Activated B cell treated with CpG ODN at 0.5 μM for 24 hours (primary cell): ENCODE data around the gene NBAS. TPM values are rescaled to one million over a fixed set of nuclear protein-coding genes. Genes with fewer than 3 reads are reported as not detected.

Experiments used
- ATAC-seq: fragments of 200-7000 bp; cut with Tn5 transposase; one replicate; pipeline ENCODE4 v1.10.0; 2021; ENCODE audit warnings: low read depth, mild to moderate bottlenecking, moderate library complexity
- CTCF ChIA-PET: fragments of 350-600 bp; sonication (Branson Sonifier 250); formaldehyde crosslinking; loops from one replicate; lab custom pipeline; 2021; ENCODE audit warnings: antibody characterized with exemption; lab: Charles Lee
- POLR2A ChIA-PET: fragments of 350-600 bp; sonication (Branson Sonifier 250); formaldehyde crosslinking; loops from one replicate; lab custom pipeline; 2021; ENCODE audit warnings: antibody characterized with exemption; lab: Charles Lee
- DNase-seq: peaks from one replicate; pipeline ENCODE4 v3.0.0; 2022
- H3K27ac Mint-ChIP-seq: one replicate; pipeline ENCODE4 v1.8.0; 2020; ENCODE audit warnings: mixed read lengths
- H3K27me3 Mint-ChIP-seq: one replicate; pipeline ENCODE4 v1.8.0; 2021; ENCODE audit warnings: mixed read lengths
- H3K36me3 Mint-ChIP-seq: one replicate; pipeline ENCODE4 v1.8.0; 2021; ENCODE audit warnings: low read depth, mixed read lengths
- H3K4me1 Mint-ChIP-seq: one replicate; pipeline ENCODE4 v1.8.0; 2021; ENCODE audit warnings: mixed read lengths
- H3K4me3 Mint-ChIP-seq: one replicate; pipeline ENCODE4 v1.8.0; 2020; ENCODE audit warnings: mild to moderate bottlenecking, mixed read lengths
- H3K9me3 Mint-ChIP-seq: one replicate; pipeline ENCODE4 v1.8.0; 2020; ENCODE audit warnings: mixed read lengths
- intact Hi-C: fragments of 100-400 bp; cut with micrococcal nuclease; formaldehyde crosslinking; loops from one replicate; pipeline ENCODE4 v1.15.1; 2024
- total RNA-seq: library from RNA; stranded (reverse); gene quantifications from 2 replicates; pipeline ENCODE4 v1.2.3, GENCODE V29; 2022
- TF ChIP-seq, protein P1 (sequence below): fragments of 200-600 bp; IDR thresholded peaks from one replicate; pipeline ENCODE4 v1.8.0; 2022; ENCODE audit warnings: antibody characterized with exemption, mild to moderate bottlenecking

NBAS gene
- total RNA-seq, 1 donor from 2014 or later, result 40.1 TPM

DNA sequence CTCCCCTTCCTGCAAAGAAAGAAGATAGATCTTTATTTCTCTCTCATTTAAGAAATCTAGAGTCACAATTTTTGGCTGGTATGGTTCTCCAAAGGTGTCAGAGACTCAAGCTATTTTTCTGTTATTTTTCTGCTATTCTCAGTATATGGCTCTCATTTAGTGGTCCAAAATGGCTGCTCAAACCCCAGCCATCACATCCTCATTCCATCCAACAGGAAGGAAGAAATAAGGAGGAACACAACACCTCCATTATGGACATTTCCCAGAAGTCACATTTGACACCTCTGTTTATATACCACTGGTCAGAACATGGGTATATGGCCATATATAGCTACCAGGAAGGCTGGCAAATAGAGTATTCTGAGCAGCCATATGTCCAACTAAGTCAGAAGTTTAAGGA lies 23.2 kb upstream of the NBAS start:
- no peak overlapping the region for H3K4me3 Mint-ChIP-seq
- H3K27me3 Mint-ChIP-seq, result peaks cover 5% of the 10 kb centered on the region
- ATAC-seq, result no peak
- DNase-seq, result no peak
- POLR2A ChIA-PET, result no interaction called here
- peaks cover 13% of the 10 kb centered on the region for H3K4me1 Mint-ChIP-seq
- no peak overlapping the region for H3K27ac Mint-ChIP-seq
- intact Hi-C loops, result no loop called here
- CTCF ChIA-PET, result no interaction called here
- no peaks in the 10 kb centered on the region for H3K36me3 Mint-ChIP-seq
- H3K9me3 Mint-ChIP-seq, result no peaks in the 10 kb centered on the region
- TF ChIP-seq, protein P1, sequence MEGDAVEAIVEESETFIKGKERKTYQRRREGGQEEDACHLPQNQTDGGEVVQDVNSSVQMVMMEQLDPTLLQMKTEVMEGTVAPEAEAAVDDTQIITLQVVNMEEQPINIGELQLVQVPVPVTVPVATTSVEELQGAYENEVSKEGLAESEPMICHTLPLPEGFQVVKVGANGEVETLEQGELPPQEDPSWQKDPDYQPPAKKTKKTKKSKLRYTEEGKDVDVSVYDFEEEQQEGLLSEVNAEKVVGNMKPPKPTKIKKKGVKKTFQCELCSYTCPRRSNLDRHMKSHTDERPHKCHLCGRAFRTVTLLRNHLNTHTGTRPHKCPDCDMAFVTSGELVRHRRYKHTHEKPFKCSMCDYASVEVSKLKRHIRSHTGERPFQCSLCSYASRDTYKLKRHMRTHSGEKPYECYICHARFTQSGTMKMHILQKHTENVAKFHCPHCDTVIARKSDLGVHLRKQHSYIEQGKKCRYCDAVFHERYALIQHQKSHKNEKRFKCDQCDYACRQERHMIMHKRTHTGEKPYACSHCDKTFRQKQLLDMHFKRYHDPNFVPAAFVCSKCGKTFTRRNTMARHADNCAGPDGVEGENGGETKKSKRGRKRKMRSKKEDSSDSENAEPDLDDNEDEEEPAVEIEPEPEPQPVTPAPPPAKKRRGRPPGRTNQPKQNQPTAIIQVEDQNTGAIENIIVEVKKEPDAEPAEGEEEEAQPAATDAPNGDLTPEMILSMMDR, result no peak

DNA sequence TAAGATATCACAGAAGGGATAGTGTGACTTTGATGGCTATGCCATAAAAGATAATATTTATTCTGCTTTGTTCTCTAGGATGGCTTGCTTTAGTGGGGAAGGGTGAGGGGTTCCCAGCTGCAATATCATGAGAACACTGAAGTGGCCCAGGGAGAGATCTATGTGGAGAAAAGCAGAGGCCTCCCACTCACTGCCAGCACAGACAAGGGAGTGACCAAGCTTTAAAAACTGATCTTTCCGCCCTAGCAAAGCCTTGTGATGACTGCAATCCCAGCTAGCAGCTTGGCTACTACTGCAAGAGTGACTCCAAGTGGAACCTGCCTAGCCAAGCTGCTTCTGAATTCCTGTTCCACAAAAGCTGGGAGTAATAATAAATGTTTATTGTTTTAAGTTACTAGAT lies 22.7 kb upstream of the NBAS start:
- CTCF ChIA-PET, result no interaction called here
- H3K36me3 Mint-ChIP-seq, result no peaks in the 10 kb centered on the region
- TF ChIP-seq, protein P1, result no peak
- H3K27ac Mint-ChIP-seq, result no peak overlapping the region
- H3K9me3 Mint-ChIP-seq, result no peaks in the 10 kb centered on the region
- H3K4me3 Mint-ChIP-seq, result no peak overlapping the region
- ATAC-seq, result no peak
- peaks cover 13% of the 10 kb centered on the region for H3K4me1 Mint-ChIP-seq
- no peak for DNase-seq
- intact Hi-C loops, result no loop called here
- H3K27me3 Mint-ChIP-seq, result peaks cover 7% of the 10 kb centered on the region
- POLR2A ChIA-PET, result no interaction called here

DNA sequence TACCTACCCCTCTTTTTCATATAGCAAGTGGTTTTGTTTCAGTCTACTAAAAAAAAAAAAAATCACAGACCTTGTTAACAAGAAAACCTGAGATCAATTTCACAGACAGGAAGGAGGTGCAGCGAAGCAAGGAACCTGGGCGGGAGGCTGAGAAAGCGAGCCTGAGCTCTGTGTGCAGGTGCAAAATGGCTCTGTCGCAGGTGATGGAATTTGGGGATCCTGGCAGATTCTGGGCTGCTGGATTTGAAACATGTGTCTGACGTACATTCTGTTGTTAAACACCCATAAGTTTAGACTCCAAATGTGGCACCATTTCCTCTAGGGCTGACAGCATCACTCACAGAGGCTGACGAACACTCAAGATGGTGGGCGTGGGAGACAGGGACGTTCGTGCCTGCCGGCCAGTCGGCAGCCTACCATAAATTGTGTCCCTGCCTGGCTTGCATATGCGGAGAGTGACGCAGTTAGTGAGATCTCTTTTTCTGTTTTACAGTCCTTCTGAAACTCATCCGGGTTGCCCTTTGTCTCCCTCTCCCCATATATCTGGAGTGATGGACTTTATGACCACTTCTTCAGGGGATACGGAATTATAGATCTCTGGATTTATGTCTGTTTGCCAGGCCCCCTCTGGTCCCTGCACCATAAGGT lies 21.7 kb upstream of the NBAS start:
- CTCF ChIA-PET, result no interaction called here
- Mint-ChIP-seq H3K36me3 (no peaks in the 10 kb centered on the region), H3K27ac (peak overlapping the region; percentile 9), H3K9me3 (no peaks in the 10 kb centered on the region), H3K4me1 (peaks cover 13% of the 10 kb centered on the region), H3K4me3 (peak overlapping the region; percentile 36), H3K27me3 (peaks cover 8% of the 10 kb centered on the region)
- DNase-seq (no peak), ATAC-seq (no peak)
- TF ChIP-seq, protein P1, result no peak
- POLR2A ChIA-PET, result no interaction called here
- intact Hi-C loops, result no loop called here

DNA sequence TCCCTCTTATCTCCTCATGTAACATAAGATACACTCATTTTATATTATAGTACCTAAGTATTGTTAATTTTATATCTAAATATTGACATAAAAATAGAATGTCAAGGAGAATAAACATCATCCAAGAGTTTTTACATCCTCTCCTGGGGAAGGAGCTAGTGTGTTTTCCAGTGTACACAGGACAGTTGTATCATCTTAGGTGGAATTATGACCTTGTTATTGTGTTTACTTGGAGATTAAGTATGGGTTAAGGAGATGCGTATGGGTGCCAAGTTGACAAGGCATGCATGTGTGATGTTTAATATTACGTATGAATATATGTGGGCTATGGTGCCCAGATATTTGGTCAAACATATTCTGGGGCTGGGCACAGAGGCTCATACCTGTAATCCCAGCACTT lies 19.3 kb upstream of the NBAS start:
- no peaks in the 10 kb centered on the region for H3K9me3 Mint-ChIP-seq
- no peak overlapping the region for H3K4me3 Mint-ChIP-seq
- H3K27ac Mint-ChIP-seq, result no peak overlapping the region
- POLR2A ChIA-PET, result no interaction called here
- CTCF ChIA-PET, result interaction anchor here (4.1 kb wide), 1 partner anchor 9 kb away, joined by 29 read pairs; the partner anchor contains the start of gene DDX1
- peaks cover 4% of the 10 kb centered on the region for H3K27me3 Mint-ChIP-seq
- no peaks in the 10 kb centered on the region for H3K36me3 Mint-ChIP-seq
- DNase-seq, result no peak
- peaks cover 13% of the 10 kb centered on the region for H3K4me1 Mint-ChIP-seq
- no peak for ATAC-seq
- TF ChIP-seq, protein P1, result no peak
- intact Hi-C loops, result no loop called here

DNA sequence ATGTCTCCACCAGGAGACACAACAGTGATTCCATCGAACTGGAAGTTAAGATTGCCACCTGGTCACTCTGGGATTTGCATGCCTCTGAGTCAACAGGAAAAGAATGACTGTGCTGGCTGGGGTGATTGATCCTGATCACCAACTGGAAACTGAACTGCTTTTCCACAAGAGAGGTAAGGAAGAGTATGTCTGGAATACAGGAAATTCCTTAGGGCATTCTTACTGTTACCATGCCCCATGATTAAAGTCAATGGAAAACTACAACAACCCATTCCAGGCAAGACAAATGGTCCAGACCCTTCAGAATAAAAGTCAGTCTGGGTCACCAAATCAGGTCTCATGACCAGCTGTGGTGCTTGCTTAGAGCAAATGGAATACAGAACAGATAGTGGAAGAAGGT lies 18.5 kb upstream of the NBAS start:
- CTCF ChIA-PET, result interaction anchor here (4.1 kb wide), 1 partner anchor 10 kb away, joined by 29 read pairs; the partner anchor contains the start of gene DDX1
- no peak for ATAC-seq

More for the DNA sequence above, 18.5 kb upstream of the NBAS start:
- Mint-ChIP-seq H3K4me1 (peaks cover 13% of the 10 kb centered on the region), H3K4me3 (no peak overlapping the region), H3K27me3 (peaks cover 3% of the 10 kb centered on the region), H3K27ac (no peak overlapping the region), H3K9me3 (no peaks in the 10 kb centered on the region), H3K36me3 (no peaks in the 10 kb centered on the region)
- intact Hi-C loops, result loop anchor here (5.0 kb wide), 1 partner anchor 937 kb away; no protein-coding TSS in a partner anchor
- TF ChIP-seq, protein P1, result no peak
- no peak for DNase-seq
- POLR2A ChIA-PET, result no interaction called here
